ENCODE data around the gene FRK. TPM values are rescaled to one million over a fixed set of nuclear protein-coding genes. Genes with fewer than 3 reads are reported as not detected.

FRK gene
- total RNA-seq, 1 donor from 2014 or later = 0.31 TPM

DNA sequence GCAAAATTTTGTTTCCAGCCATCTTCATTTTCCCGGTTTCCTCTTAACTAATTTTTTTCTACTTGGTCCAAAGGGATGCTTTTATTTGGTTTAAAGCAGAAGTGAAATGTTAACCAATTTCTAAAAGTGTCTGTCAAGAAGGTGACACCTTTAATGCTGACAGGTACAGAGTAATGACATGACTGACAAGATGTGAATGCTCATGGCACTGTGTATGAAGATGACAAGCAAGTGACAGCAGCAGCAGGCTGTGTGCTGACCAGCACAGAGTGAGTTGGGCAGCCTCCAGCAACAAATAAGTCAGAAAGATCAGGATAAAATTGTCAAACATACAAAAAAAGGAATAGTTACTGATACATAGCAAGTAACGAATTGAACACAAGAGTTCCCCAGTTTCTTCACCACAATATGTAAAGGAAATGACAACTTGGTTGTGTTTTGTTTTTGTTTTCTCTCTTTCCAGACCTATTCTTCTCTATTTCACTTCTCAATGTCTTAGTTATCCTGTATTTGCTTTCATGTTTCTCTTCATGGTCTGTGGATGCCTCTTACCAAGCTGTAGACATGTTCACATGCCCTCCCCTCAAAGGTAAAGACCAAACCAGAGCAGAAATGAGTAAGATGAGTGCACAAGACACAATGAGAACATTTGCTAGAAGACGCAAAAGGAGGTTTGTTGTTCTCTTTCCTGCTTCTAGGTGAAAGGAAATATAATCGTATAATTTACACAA is 174.9 kb downstream of the FRK start:
- ChIA-PET CTCF (no interaction called here), POLR2A (no interaction called here)
- TF ChIP-seq, protein P1, sequence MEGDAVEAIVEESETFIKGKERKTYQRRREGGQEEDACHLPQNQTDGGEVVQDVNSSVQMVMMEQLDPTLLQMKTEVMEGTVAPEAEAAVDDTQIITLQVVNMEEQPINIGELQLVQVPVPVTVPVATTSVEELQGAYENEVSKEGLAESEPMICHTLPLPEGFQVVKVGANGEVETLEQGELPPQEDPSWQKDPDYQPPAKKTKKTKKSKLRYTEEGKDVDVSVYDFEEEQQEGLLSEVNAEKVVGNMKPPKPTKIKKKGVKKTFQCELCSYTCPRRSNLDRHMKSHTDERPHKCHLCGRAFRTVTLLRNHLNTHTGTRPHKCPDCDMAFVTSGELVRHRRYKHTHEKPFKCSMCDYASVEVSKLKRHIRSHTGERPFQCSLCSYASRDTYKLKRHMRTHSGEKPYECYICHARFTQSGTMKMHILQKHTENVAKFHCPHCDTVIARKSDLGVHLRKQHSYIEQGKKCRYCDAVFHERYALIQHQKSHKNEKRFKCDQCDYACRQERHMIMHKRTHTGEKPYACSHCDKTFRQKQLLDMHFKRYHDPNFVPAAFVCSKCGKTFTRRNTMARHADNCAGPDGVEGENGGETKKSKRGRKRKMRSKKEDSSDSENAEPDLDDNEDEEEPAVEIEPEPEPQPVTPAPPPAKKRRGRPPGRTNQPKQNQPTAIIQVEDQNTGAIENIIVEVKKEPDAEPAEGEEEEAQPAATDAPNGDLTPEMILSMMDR (IDR thresholded peaks at IDR 0.05) = no peak
- ATAC-seq (ENCODE audit: low read depth) (no peak), DNase-seq (no peak)
- Mint-ChIP-seq H3K27me3 (peaks cover 3% of the 10 kb centered on the region), H3K27ac (no peak overlapping the region), H3K4me1 (no peaks in the 10 kb centered on the region), H3K9me3 (no peaks in the 10 kb centered on the region), H3K4me3 (no peak overlapping the region), H3K36me3 (ENCODE audit: low read depth) (no peaks in the 10 kb centered on the region)
- intact Hi-C loops (cut with micrococcal nuclease) = no loop called here

DNA sequence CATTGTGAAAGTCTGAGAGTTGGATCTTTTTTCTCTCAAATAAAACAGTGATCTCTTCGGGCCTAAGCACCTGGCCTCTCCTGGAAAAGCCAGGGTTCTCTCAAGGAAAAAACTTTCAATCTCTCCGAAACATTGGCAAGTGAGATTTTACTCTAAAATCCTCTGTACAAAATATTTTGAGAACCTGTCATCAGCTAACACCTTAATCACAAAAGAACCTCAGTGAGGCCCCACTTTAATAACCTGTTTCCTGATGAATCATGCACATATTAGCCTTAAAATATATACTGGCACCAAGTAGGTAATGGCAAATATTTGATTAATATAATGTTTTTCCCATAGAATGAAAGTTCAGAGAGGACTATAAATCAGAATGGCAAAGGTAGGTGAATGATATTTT is 177.9 kb downstream of the FRK start:
- intact Hi-C loops (cut with micrococcal nuclease) = no loop called here
- Mint-ChIP-seq H3K4me3 (no peak overlapping the region), H3K4me1 (no peaks in the 10 kb centered on the region), H3K27ac (no peak overlapping the region), H3K36me3 (ENCODE audit: low read depth) (no peaks in the 10 kb centered on the region), H3K27me3 (no peaks in the 10 kb centered on the region), H3K9me3 (no peaks in the 10 kb centered on the region)
- TF ChIP-seq, protein P1 (IDR thresholded peaks at IDR 0.05) = no peak
- ChIA-PET CTCF (no interaction called here), POLR2A (no interaction called here)
- DNase-seq = no peak
- no peak for ATAC-seq (ENCODE audit: low read depth)

DNA sequence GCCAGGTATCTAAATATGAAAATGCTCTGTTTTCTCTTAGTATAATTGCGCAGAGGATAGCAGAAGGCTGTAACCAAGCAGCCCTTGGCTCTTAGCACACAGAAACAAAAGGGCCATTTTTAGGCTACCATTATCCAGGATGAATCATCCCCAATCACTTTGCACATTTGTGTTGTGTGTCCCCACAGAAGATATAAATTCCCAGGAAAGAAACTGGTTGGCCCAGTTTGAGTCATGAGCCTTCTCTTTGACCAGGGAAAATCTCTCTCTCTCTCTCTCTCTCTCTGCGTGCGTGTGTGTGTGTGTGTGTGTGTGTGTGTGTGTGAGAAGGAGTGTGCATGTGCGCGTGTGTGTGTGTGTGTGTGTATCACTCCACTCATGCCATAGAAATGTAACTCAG is 178.5 kb downstream of the FRK start:
- ChIA-PET POLR2A (no interaction called here), CTCF (no interaction called here)
- intact Hi-C loops (cut with micrococcal nuclease) = no loop called here
- DNase-seq = no peak
- H3K4me1 Mint-ChIP-seq = no peaks in the 10 kb centered on the region
- H3K36me3 Mint-ChIP-seq (ENCODE audit: low read depth) = no peaks in the 10 kb centered on the region
- H3K27ac Mint-ChIP-seq = no peak overlapping the region
- TF ChIP-seq, protein P1 (IDR thresholded peaks at IDR 0.05) = no peak
- no peak overlapping the region for H3K4me3 Mint-ChIP-seq
- ATAC-seq (ENCODE audit: low read depth) = no peak
- no peaks in the 10 kb centered on the region for H3K9me3 Mint-ChIP-seq
- no peaks in the 10 kb centered on the region for H3K27me3 Mint-ChIP-seq

Other genes with a start within 250 kb of the FRK start
- 59.9 and 61.6 TPM in 2 replicates for gene NT5DC1, start 40.0 kb upstream of the FRK start, total RNA-seq
- not detected in 2 replicates for gene COL10A1, start 65.2 kb upstream of the FRK start, total RNA-seq
- 16.0 and 16.7 TPM in 2 replicates for gene TSPYL4, start 193.2 kb upstream of the FRK start, total RNA-seq
- 67.4 and 68.4 TPM in 2 replicates for gene TSPYL1, start 219.0 kb upstream of the FRK start, total RNA-seq

Data from activated B cell treated with CpG ODN at 0.5 μM for 24 hours (primary cell).